WTC11 (cell line): ENCODE measurements around the gene ZNF8. TPM values are rescaled to one million over a fixed set of nuclear protein-coding genes. Genes with fewer than 3 reads are reported as not detected.
A peak's percentile ranks its signal among the peaks of the same experiment; 100 is the strongest.

Experiments used
- ATAC-seq: fragments of 200-7000 bp; cut with Tn5 transposase; 2 replicates; pipeline ENCODE4 v1.10.0; 2021; ENCODE audit warnings: mild to moderate bottlenecking, moderate library complexity
- CTCF ChIA-PET: fragments of 300-600 bp; sonication (Branson Sonifier 250); formaldehyde crosslinking; loops from one replicate; lab custom pipeline; 2021; ENCODE audit warnings: antibody characterized with exemption; lab: Charles Lee
- POLR2A ChIA-PET: fragments of 350-600 bp; sonication (Branson Sonifier 250); formaldehyde crosslinking; loops from one replicate; lab custom pipeline; 2021; ENCODE audit warnings: antibody characterized with exemption; lab: Charles Lee
- DNase-seq: peaks from one replicate; pipeline ENCODE4 v3.0.0; 2021; ENCODE audit warnings: low spot score
- H3K27ac Mint-ChIP-seq: 2 replicates; pipeline ENCODE4 v1.8.0; 2021; ENCODE audit warnings: mixed read lengths
- H3K27me3 Mint-ChIP-seq: 2 replicates; pipeline ENCODE4 v1.8.0; 2021; ENCODE audit warnings: low read depth, mild to moderate bottlenecking, moderate library complexity, mixed read lengths
- H3K36me3 Mint-ChIP-seq: 2 replicates; pipeline ENCODE4 v1.8.0; 2021; ENCODE audit warnings: mixed read lengths
- H3K4me1 Mint-ChIP-seq: 2 replicates; pipeline ENCODE4 v1.8.0; 2022; ENCODE audit warnings: mixed read lengths
- H3K4me3 Mint-ChIP-seq: 2 replicates; pipeline ENCODE4 v1.8.0; 2021; ENCODE audit warnings: mild to moderate bottlenecking, moderate library complexity, mixed read lengths
- H3K9me3 Mint-ChIP-seq: 2 replicates; pipeline ENCODE4 v1.8.0; 2021; ENCODE audit warnings: mixed read lengths
- ARID4B ChIP-seq: sonication (generic); formaldehyde crosslinking; IDR thresholded peaks from 2 replicates; pipeline ENCODE4 v1.8.0; 2023; ENCODE audit warnings: missing genetic modification reagents, mild to moderate bottlenecking, borderline replicate concordance
- E2F5 ChIP-seq: sonication (generic); formaldehyde crosslinking; IDR thresholded peaks from 2 replicates; pipeline ENCODE4 v1.8.1; 2022; ENCODE audit warnings: mild to moderate bottlenecking, moderate library complexity, missing genetic modification reagents
- FOXP1 ChIP-seq: sonication (generic); formaldehyde crosslinking; IDR thresholded peaks from 2 replicates; pipeline ENCODE4 v1.8.0; 2022; ENCODE audit warnings: missing genetic modification reagents, mild to moderate bottlenecking, moderate library complexity, borderline replicate concordance
- GABPB1 ChIP-seq: sonication (generic); formaldehyde crosslinking; IDR thresholded peaks from 2 replicates; pipeline ENCODE4 v1.8.1; 2023; ENCODE audit warnings: mild to moderate bottlenecking, missing genetic modification reagents
- IRF2 ChIP-seq: sonication (generic); formaldehyde crosslinking; IDR thresholded peaks from 2 replicates; pipeline ENCODE4 v1.8.0; 2022; ENCODE audit warnings: low read depth, missing genetic modification reagents, borderline replicate concordance
- JUN ChIP-seq: sonication (generic); formaldehyde crosslinking; IDR thresholded peaks from 2 replicates; pipeline ENCODE4 v1.8.0; 2023; ENCODE audit warnings: mild to moderate bottlenecking, missing genetic modification reagents
- KAT7 ChIP-seq: sonication (generic); formaldehyde crosslinking; IDR thresholded peaks from 2 replicates; pipeline ENCODE4 v1.8.1; 2023; ENCODE audit warnings: missing genetic modification reagents, mild to moderate bottlenecking, borderline replicate concordance
- NFE2L1 ChIP-seq: sonication (generic); formaldehyde crosslinking; IDR thresholded peaks from 2 replicates; pipeline ENCODE4 v1.8.1; 2023; ENCODE audit warnings: missing genetic modification reagents
- NR1H2 ChIP-seq: sonication (generic); formaldehyde crosslinking; IDR thresholded peaks from 2 replicates; pipeline ENCODE4 v1.9.0; 2021; ENCODE audit warnings: mild to moderate bottlenecking, moderate library complexity, missing genetic modification reagents
- PREB ChIP-seq: sonication (generic); formaldehyde crosslinking; IDR thresholded peaks from 2 replicates; pipeline ENCODE4 v1.8.1; 2022; ENCODE audit warnings: mild to moderate bottlenecking, missing genetic modification reagents, moderate library complexity, borderline replicate concordance
- PRRX2 ChIP-seq: fragments of 250-450 bp; sonication (Bioruptor Pico); IDR thresholded peaks from 2 replicates; pipeline ENCODE4 v1.8.0; 2021; ENCODE audit warnings: mild to moderate bottlenecking
- SMAD3 ChIP-seq: sonication (generic); formaldehyde crosslinking; IDR thresholded peaks from 2 replicates; pipeline ENCODE4 v1.8.0; 2022; ENCODE audit warnings: missing genetic modification reagents, mild to moderate bottlenecking, borderline replicate concordance
- SP1 ChIP-seq: sonication (generic); formaldehyde crosslinking; conservative IDR thresholded peaks from 2 replicates; pipeline ENCODE4 v1.8.1; 2022; ENCODE audit warnings: missing genetic modification reagents
- ZBTB21 ChIP-seq: sonication (generic); formaldehyde crosslinking; IDR thresholded peaks from 2 replicates; pipeline ENCODE4 v1.8.1; 2023; ENCODE audit warnings: mild to moderate bottlenecking, missing genetic modification reagents, borderline replicate concordance
- ZNF219 ChIP-seq: sonication (generic); formaldehyde crosslinking; IDR thresholded peaks from 2 replicates; pipeline ENCODE4 v1.8.0; 2023; ENCODE audit warnings: missing genetic modification reagents, mild to moderate bottlenecking, borderline replicate concordance
- total RNA-seq: library from RNA; stranded (reverse); gene quantifications from 3 replicates; pipeline ENCODE4 v1.2.3, GENCODE V29; 2021

ZNF8 gene
- total RNA-seq, 1 experiment from 2014 or later, result 18.8 TPM

GRCh38 chr19:58317476-58318072 is 38.8 kb downstream of the ZNF8 start:
- CTCF ChIA-PET, result no interaction called here
- Mint-ChIP-seq H3K4me1 (no peaks in the 10 kb centered on the region), H3K9me3 (no peaks in the 10 kb centered on the region), H3K4me3 (no peak overlapping the region), H3K27me3 (no peaks in the 10 kb centered on the region), H3K36me3 (peaks cover 28% of the 10 kb centered on the region)
- DNase-seq (no peak), ATAC-seq (peak; percentile 35)
- TF ChIP-seq PREB (CRISPR knock-in tag), result peak; percentile 17; the same call in 1 of the 2 replicates
- no peak for TF ChIP-seq FOXP1 (CRISPR knock-in tag)
- TF ChIP-seq JUN (CRISPR knock-in tag), result peak; percentile 57; the same call in 1 of the 2 replicates
- TF ChIP-seq NFE2L1 (CRISPR knock-in tag), result peak; percentile 42; the same call in 1 of the 2 replicates
- peak; percentile 48; the same call in 1 of the 2 replicates for TF ChIP-seq ZNF219 (CRISPR knock-in tag)
- TF ChIP-seq, all 79 proteins: peak for 4
- no peak overlapping the region for H3K27ac Mint-ChIP-seq
- POLR2A ChIA-PET, result interaction anchor here (1.1 kb wide), 1 partner anchor 9 kb away, joined by 6 read pairs; the partner anchor contains the start of gene ZSCAN22

GRCh38 chr19:58318297-58318696 is 39.5 kb downstream of the ZNF8 start:
- H3K4me1 Mint-ChIP-seq, result no peaks in the 10 kb centered on the region

GRCh38 chr19:58319241-58319640 is 40.5 kb downstream of the ZNF8 start:
- Mint-ChIP-seq H3K36me3 (peaks cover 12% of the 10 kb centered on the region), H3K4me3 (no peak overlapping the region), H3K9me3 (no peaks in the 10 kb centered on the region), H3K27me3 (no peaks in the 10 kb centered on the region), H3K4me1 (no peaks in the 10 kb centered on the region), H3K27ac (no peak overlapping the region)
- DNase-seq (no peak), ATAC-seq (no peak)
- ChIA-PET POLR2A (interaction anchor here (1.1 kb wide), 1 partner anchor 44 kb away, joined by 3 read pairs; no protein-coding TSS in a partner anchor), CTCF (interaction anchor here (0.5 to 1.8 kb wide), 4 partner anchors 20 to 262 kb away, joined by 3 to 6 read pairs (median 4); partner anchors contain the start of gene ZNF544)
- TF ChIP-seq ZBTB21 (CRISPR knock-in tag) (no peak), PRRX2 (no peak), SMAD3 (no peak), NR1H2 (CRISPR knock-in tag) (no peak), IRF2 (CRISPR knock-in tag) (no peak), ARID4B (CRISPR knock-in tag) (no peak), E2F5 (CRISPR knock-in tag) (no peak)

More at GRCh38 chr19:58318297-58318696, 39.5 kb downstream of the ZNF8 start:
- ATAC-seq (no peak; the same call in 1 of the 2 replicates), DNase-seq (no peak)
- H3K9me3 Mint-ChIP-seq, result no peaks in the 10 kb centered on the region
- no peak overlapping the region for H3K27ac Mint-ChIP-seq
- H3K27me3 Mint-ChIP-seq, result no peaks in the 10 kb centered on the region
- TF ChIP-seq GABPB1 (no peak), KAT7 (CRISPR knock-in tag) (no peak), SP1 (CRISPR knock-in tag) (no peak)
- no peak overlapping the region for H3K4me3 Mint-ChIP-seq
- peaks cover 21% of the 10 kb centered on the region for H3K36me3 Mint-ChIP-seq
- ChIA-PET CTCF (interaction anchor here (1.5 to 1.8 kb wide), 2 partner anchors 21 to 263 kb away, joined by 5 to 6 read pairs; no protein-coding TSS in a partner anchor), POLR2A (no interaction called here)
